Omental fat pad (tissue), 4 donors: ENCODE measurements around the gene NPAS1. TPM values are rescaled to one million over a fixed set of nuclear protein-coding genes. Genes with fewer than 3 reads are reported as not detected.
"Not testable (repeated sequence)": the region's sequence is repeated elsewhere in the genome, so short reads cannot be mapped to it uniquely, and the experiment has no call there.

Experiments
- ATAC-seq: fragments of 150-250 bp; one replicate; pipeline ENCODE4 v1.9.1; 2016; ENCODE audit warnings: mild to moderate bottlenecking, moderate library complexity; ENCODE audit not compliant: low FRiP score
- DNase-seq: peaks from one replicate; pipeline ENCODE4 v3.0.0-alpha.2; 2019; ENCODE audit warnings: low spot score
- CTCF ChIP-seq, 3 donors: fragments of 450-650 bp; IDR thresholded peaks; one replicate each; pipeline ENCODE4 v1.5.1; 2016 to 2017; ENCODE audit warnings: antibody characterized with exemption in 3 of 3, mild to moderate bottlenecking in 3 of 3, moderate library complexity in 2 of 3
- total RNA-seq, 4 donors: library from RNA; depleted of rRNA; stranded (reverse); fragments of >200 nt; gene quantifications; one replicate each; pipeline ENCODE4 v1.1.0, GENCODE V29; 2016

Gene NPAS1
- total RNA-seq, 4 donors from 2014 or later, result 1.3 to 1.4 TPM; not detected in 2

GRCh38 chr19:47045867-47046470 is 26.3 kb downstream of the NPAS1 start:
- no peak for ATAC-seq
- TF ChIP-seq CTCF (IDR thresholded peaks at IDR 0.05), result no peak

GRCh38 chr19:47047272-47047762 is 27.7 kb downstream of the NPAS1 start:
- TF ChIP-seq CTCF (IDR thresholded peaks at IDR 0.05), result no peak
- no peak for DNase-seq
- no peak for ATAC-seq

More at GRCh38 chr19:47045867-47046470, 26.3 kb downstream of the NPAS1 start:
- DNase-seq, result no peak

- peak; percentile 62 for DNase-seq
- TF ChIP-seq CTCF (IDR thresholded peaks at IDR 0.05), result no peak
- peak; percentile 72 for ATAC-seq
Measured at GRCh38 chr19:47047763-47048405, 28.2 kb downstream of the NPAS1 start.

- DNase-seq (no peak), ATAC-seq (peak; percentile 16)
- no peak for TF ChIP-seq CTCF (IDR thresholded peaks at IDR 0.05)
Measured at GRCh38 chr19:47049307-47049700, 29.7 kb downstream of the NPAS1 start.

- not testable (repeated sequence) for ATAC-seq, DNase-seq
Measured at GRCh38 chr19:47050562-47050961, 30.9 kb downstream of the NPAS1 start.

GRCh38 chr19:47056411-47056810 is 36.8 kb downstream of the NPAS1 start:
- ATAC-seq, result no peak
- TF ChIP-seq CTCF (IDR thresholded peaks at IDR 0.05), result no peak
- no peak for DNase-seq

- no peak for TF ChIP-seq CTCF (IDR thresholded peaks at IDR 0.05)
- DNase-seq (no peak), ATAC-seq (no peak)
Measured at GRCh38 chr19:47057328-47057727, 37.7 kb downstream of the NPAS1 start.
